SH-SY5Y (cell line): ENCODE measurements around the gene BORCS5.

Experiments used
- GATA2 ChIP-seq: IDR thresholded peaks from 2 replicates; pipeline ENCODE4 v1.6.1; 2011; ENCODE audit warnings: mild to moderate bottlenecking, low read depth, low read length
- GATA3 ChIP-seq: IDR thresholded peaks from 2 replicates; pipeline ENCODE4 v1.6.1; 2011; ENCODE audit warnings: low read depth, mild to moderate bottlenecking, low read length, moderate library complexity

GRCh38 chr12:12364787-12365445, 8.0 kb downstream of the BORCS5 start:
- TF ChIP-seq GATA2 (no peak), GATA3 (no peak)
